ENCODE results near the gene SF3A1.

GRCh38 chr22:30325065-30325720 lies 31.5 kb downstream of the SF3A1 start:
- no peak for TF ChIP-seq CTCF (conservative IDR thresholded peaks at IDR 0.05 in 1 of 2, IDR thresholded peaks at IDR 0.05 in 1 of 2; ENCODE audit: extremely low read depth in 1 of 2, insufficient read depth in 1 of 2, low read depth in 1 of 2, low read length in 2 of 2)
- TF ChIP-seq EZH2 (IDR thresholded peaks at IDR 0.05; ENCODE audit: borderline replicate concordance, low read length), result no peak

Data from mammary epithelial cell (primary cell).